CD14-positive monocyte (primary cell): ENCODE results near the gene UGT8. TPM values are rescaled to one million over a fixed set of nuclear protein-coding genes. Genes with fewer than 3 reads are reported as not detected.
A peak's percentile ranks its signal among the peaks of the same experiment; 100 is the strongest.

Source experiments
- DNase-seq, 3 donors: peaks; one replicate each; pipeline ENCODE4 v3.0.0-alpha.2; 2011 to 2022
- H2AFZ ChIP-seq: 2 replicates; pipeline ENCODE4 v1.6.0; 2012; ENCODE audit warnings: mild to moderate bottlenecking, low read depth, low read length, inconsistent platforms; ENCODE audit not compliant: insufficient read depth, poor library complexity, severe bottlenecking
- H3K27ac ChIP-seq, 2 donors: 1 replicate in 1 of 2; 2 replicates in 1 of 2; pipeline ENCODE4 v1.5.1; 2012 to 2013; ENCODE audit warnings: low read length in 2 of 2, control low read depth in 1 of 2, inconsistent platforms in 1 of 2, low read depth in 1 of 2, mild to moderate bottlenecking in 1 of 2
- H3K27me3 ChIP-seq, 2 donors: one replicate each; pipeline versions ENCODE4 v1.6.0 to v1.6.1; 2011 to 2013; ENCODE audit warnings: low read length in 2 of 2; ENCODE audit not compliant: control insufficient read depth in 2 of 2, insufficient read depth in 2 of 2
- H3K36me3 ChIP-seq, 2 donors: replicated peaks in 1 of 2; 1 replicate in 1 of 2; 2 replicates in 1 of 2; pipeline versions ENCODE4 v1.5.1 to v1.6.1; 2012 to 2013; ENCODE audit warnings: low read length in 2 of 2, control low read depth in 1 of 2, inconsistent platforms in 1 of 2, mild to moderate bottlenecking in 1 of 2; ENCODE audit not compliant: insufficient read depth in 2 of 2, control insufficient read depth in 1 of 2
- H3K4me1 ChIP-seq, 2 donors: 1 replicate in 1 of 2; 2 replicates in 1 of 2; pipeline versions ENCODE4 v1.5.1 to v1.6.1; 2012 to 2013; ENCODE audit warnings: low read length in 2 of 2, control low read depth in 1 of 2, inconsistent platforms in 1 of 2, mild to moderate bottlenecking in 1 of 2, moderate library complexity in 1 of 2; ENCODE audit not compliant: insufficient read depth in 2 of 2, control insufficient read depth in 1 of 2
- H3K4me2 ChIP-seq: replicated peaks from 2 replicates; pipeline ENCODE3; 2012; ENCODE audit warnings: low read length, moderate library complexity, mild to moderate bottlenecking; ENCODE audit not compliant: poor library complexity, severe bottlenecking; ENCODE audit errors: extremely low read depth
- H3K4me3 ChIP-seq, 3 experiments: fragments of 200-600 bp in 1 of 3; sonication (generic) in 1 of 3; replicated peaks in 1 of 3; 1 replicate in 2 of 3; 2 replicates in 1 of 3; pipeline ENCODE4 v1.5.1; 2011 to 2013; ENCODE audit warnings: low read length in 3 of 3, mild to moderate bottlenecking in 3 of 3, control low read depth in 2 of 3, low read depth in 2 of 3, inconsistent platforms in 1 of 3, moderate library complexity in 1 of 3
- H3K79me2 ChIP-seq: 2 replicates; pipeline ENCODE4 v1.6.0; 2012; ENCODE audit warnings: mild to moderate bottlenecking, control low read depth, inconsistent platforms, low read length, moderate library complexity; ENCODE audit not compliant: insufficient read depth
- H3K9ac ChIP-seq: 2 replicates; pipeline ENCODE4 v1.6.0; 2017; ENCODE audit warnings: low read length, mild to moderate bottlenecking; ENCODE audit not compliant: insufficient read depth, poor library complexity, severe bottlenecking
- H3K9me3 ChIP-seq, 2 donors: replicated peaks in 1 of 2; 1 replicate in 1 of 2; 2 replicates in 1 of 2; pipeline versions ENCODE4 v1.5.1 to v1.6.1; 2012 to 2013; ENCODE audit warnings: low read length in 2 of 2, control low read depth in 1 of 2; ENCODE audit not compliant: control insufficient read depth in 1 of 2, insufficient read depth in 1 of 2
- H4K20me1 ChIP-seq: 2 replicates; pipeline ENCODE4 v1.6.0; 2012; ENCODE audit warnings: mild to moderate bottlenecking, low read length, control low read depth, moderate library complexity; ENCODE audit not compliant: insufficient read depth
- H3K27ac Mint-ChIP-seq, 7 donors: one replicate each; pipeline ENCODE4 v1.8.0; 2020; ENCODE audit warnings: mild to moderate bottlenecking in 7 of 7, mixed read lengths in 7 of 7, moderate library complexity in 6 of 7, inconsistent platforms in 2 of 7
- H3K27me3 Mint-ChIP-seq, 3 donors: one replicate each; pipeline ENCODE4 v1.8.0; 2021 to 2022; ENCODE audit warnings: low read depth in 3 of 3, mild to moderate bottlenecking in 3 of 3, mixed read lengths in 3 of 3, moderate library complexity in 3 of 3, inconsistent platforms in 1 of 3
- H3K36me3 Mint-ChIP-seq, 2 donors: one replicate each; pipeline ENCODE4 v1.8.0; 2020; ENCODE audit warnings: mixed read lengths in 2 of 2, inconsistent platforms in 1 of 2, mild to moderate bottlenecking in 1 of 2
- H3K4me1 Mint-ChIP-seq: one replicate; pipeline ENCODE4 v1.8.0; 2020; ENCODE audit warnings: mild to moderate bottlenecking, mixed read lengths
- H3K4me3 Mint-ChIP-seq, 2 donors: one replicate each; pipeline ENCODE4 v1.8.0; 2020; ENCODE audit warnings: mild to moderate bottlenecking in 2 of 2, mixed read lengths in 2 of 2, moderate library complexity in 1 of 2
- H3K9me3 Mint-ChIP-seq, 7 donors: one replicate each; pipeline ENCODE4 v1.8.0; 2020 to 2022; ENCODE audit warnings: mixed read lengths in 7 of 7, mild to moderate bottlenecking in 6 of 7, moderate library complexity in 6 of 7, inconsistent platforms in 2 of 7
- WGBS: methylation state at CpG from one replicate; pipeline ENCODE4 v1.1.5; 2013; ENCODE audit warnings: missing lambda C conversion rate; ENCODE audit not compliant: insufficient coverage; 5-methylcytosine and 5-hydroxymethylcytosine counted together
- intact Hi-C, 2 donors: fragments of 100-400 bp; cut with micrococcal nuclease; formaldehyde crosslinking; loops; one replicate each; pipeline versions ENCODE4 v1.15.0 to v1.15.1; 2023
- polyA minus RNA-seq: library from RNA; depleted of rRNA, polyadenylated mRNA; stranded (reverse); fragments of >200 nt; gene quantifications from 2 replicates; pipeline ENCODE4 v1.2.3, GENCODE V29; 2012
- polyA plus RNA-seq, 3 donors: library from polyadenylated mRNA; depleted of rRNA in 1 of 3; unstranded in 2 of 3; stranded (reverse) in 1 of 3; fragments of 300-500 nt in 2 of 3; fragments of >200 nt in 1 of 3; fragmentation: Illumina TruSeq in 2 of 3; gene quantifications; 1 replicate in 2 of 3; 2 replicates in 1 of 3; pipeline ENCODE4 v1.2.3, GENCODE V29; 2012 to 2021
- total RNA-seq, 12 experiments: library from RNA in 1 of 12; stranded (reverse) in 1 of 12; fragments of 120-200 nt in 1 of 12; gene quantifications; one replicate each; pipeline ENCODE4 v1.2.4 and lab custom pipeline; 2013 to 2026; ENCODE audit warnings: mixed read lengths in 6 of 12, inconsistent platforms in 1 of 12
- TF ChIP-seq, protein P1 (sequence below): fragments of 200-600 bp; IDR thresholded peaks from one replicate; pipeline ENCODE4 v1.8.0; 2022; ENCODE audit warnings: antibody characterized with exemption, mild to moderate bottlenecking

The UGT8 gene, protein sequence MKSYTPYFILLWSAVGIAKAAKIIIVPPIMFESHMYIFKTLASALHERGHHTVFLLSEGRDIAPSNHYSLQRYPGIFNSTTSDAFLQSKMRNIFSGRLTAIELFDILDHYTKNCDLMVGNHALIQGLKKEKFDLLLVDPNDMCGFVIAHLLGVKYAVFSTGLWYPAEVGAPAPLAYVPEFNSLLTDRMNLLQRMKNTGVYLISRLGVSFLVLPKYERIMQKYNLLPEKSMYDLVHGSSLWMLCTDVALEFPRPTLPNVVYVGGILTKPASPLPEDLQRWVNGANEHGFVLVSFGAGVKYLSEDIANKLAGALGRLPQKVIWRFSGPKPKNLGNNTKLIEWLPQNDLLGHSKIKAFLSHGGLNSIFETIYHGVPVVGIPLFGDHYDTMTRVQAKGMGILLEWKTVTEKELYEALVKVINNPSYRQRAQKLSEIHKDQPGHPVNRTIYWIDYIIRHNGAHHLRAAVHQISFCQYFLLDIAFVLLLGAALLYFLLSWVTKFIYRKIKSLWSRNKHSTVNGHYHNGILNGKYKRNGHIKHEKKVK
- total RNA-seq (2013), result 0.06 TPM
- not detected for polyA plus RNA-seq
- polyA minus RNA-seq, result 0.14 TPM in 1 of 2 replicates, not detected in the other
- 0 to 1.4 (median 0.08) reads per million in 11 experiments for total RNA-seq (lab: John Stamatoyannopoulos, UW)

DNA sequence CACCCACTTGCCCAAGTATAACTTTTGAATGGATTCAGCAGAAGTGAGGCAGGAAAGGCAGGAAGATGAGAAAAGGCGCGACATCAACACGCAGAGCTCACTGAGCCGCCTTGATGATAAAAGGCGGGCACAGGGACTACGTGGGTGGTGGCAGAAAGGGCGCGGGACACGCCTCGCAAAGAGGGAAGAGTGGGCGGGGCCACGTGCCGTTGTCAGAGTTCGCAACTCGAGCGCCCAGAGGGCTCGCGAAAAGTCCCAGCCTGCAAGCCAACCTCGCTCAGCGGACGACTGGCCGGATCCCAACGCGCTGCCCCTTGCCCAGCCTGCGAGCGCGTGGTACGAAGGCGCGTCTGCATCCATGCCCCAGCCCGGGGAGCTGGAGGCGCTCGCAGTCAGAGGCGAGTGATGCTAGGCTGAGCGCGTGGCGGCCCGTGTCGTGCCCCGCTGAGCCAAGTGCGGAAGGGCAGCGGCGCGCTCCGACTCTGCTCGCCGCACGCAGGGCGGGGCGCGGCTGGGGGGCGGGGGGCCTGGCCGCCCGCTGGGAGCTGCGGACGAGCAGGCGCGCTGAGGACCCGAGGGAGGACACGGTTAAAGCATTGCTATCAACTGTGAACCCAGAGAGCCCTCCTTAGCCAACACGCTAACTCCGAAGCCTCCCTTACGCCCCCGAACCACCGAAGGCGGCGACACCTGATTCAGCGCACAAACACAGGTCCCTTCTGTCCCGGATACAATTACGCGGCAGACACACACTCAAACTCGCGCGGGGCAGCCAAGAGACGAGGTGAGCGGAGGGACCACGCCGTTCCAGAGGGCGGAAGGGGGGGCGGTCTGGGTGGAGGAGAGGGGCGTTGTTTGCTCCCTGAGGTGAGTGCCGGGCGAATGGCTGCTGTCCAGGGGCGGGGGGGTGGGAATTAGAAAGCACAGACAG lies at the start of gene UGT8:
UGT8 (plus strand) TSS at position 617 of the 931 bp plus-strand sequence. CDS start 24,074 bp downstream, outside the sequence.
- Mint-ChIP-seq H3K36me3 (no peaks in the 10 kb centered on the region), H3K9me3 (peaks cover 2 to 24% (median 7%) of the 10 kb centered on the region in 7 donors), H3K4me3 (peak within 1 kb of the TSS; percentile 40 to 88), H3K27ac (no peak within 1 kb of the TSS), H3K27me3 (peaks cover 35 to 47% (median 44%) of the 10 kb centered on the region in 3 donors), H3K4me1 (peaks cover 7% of the 10 kb centered on the region)
- Histone ChIP-seq H3K36me3 (no peaks in the 10 kb centered on the region), H3K79me2 (no peaks in the 10 kb centered on the region), H3K9me3 (peaks cover 4 to 8% of the 10 kb centered on the region in 2 donors), H3K9ac (no peak within 1 kb of the TSS), H3K4me2 (peak within 1 kb of the TSS; percentile 58), H3K27ac (no peak within 1 kb of the TSS), H3K4me3 (peak within 1 kb of the TSS in 1 of 3 experiments; percentile 53), H2AFZ (peak within 1 kb of the TSS; percentile 56), H3K27me3 (peaks cover 39 to 49% of the 10 kb centered on the region in 2 donors), H4K20me1 (no peaks in the 10 kb centered on the region), H3K4me1 (no peaks in the 10 kb centered on the region)
- DNase-seq, result no peak
- TF ChIP-seq, protein P1, sequence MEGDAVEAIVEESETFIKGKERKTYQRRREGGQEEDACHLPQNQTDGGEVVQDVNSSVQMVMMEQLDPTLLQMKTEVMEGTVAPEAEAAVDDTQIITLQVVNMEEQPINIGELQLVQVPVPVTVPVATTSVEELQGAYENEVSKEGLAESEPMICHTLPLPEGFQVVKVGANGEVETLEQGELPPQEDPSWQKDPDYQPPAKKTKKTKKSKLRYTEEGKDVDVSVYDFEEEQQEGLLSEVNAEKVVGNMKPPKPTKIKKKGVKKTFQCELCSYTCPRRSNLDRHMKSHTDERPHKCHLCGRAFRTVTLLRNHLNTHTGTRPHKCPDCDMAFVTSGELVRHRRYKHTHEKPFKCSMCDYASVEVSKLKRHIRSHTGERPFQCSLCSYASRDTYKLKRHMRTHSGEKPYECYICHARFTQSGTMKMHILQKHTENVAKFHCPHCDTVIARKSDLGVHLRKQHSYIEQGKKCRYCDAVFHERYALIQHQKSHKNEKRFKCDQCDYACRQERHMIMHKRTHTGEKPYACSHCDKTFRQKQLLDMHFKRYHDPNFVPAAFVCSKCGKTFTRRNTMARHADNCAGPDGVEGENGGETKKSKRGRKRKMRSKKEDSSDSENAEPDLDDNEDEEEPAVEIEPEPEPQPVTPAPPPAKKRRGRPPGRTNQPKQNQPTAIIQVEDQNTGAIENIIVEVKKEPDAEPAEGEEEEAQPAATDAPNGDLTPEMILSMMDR, result no peak
- under 1% methylated on average over 73 of the region's 84 CpGs for WGBS
- intact Hi-C loops, result no loop called here

DNA sequence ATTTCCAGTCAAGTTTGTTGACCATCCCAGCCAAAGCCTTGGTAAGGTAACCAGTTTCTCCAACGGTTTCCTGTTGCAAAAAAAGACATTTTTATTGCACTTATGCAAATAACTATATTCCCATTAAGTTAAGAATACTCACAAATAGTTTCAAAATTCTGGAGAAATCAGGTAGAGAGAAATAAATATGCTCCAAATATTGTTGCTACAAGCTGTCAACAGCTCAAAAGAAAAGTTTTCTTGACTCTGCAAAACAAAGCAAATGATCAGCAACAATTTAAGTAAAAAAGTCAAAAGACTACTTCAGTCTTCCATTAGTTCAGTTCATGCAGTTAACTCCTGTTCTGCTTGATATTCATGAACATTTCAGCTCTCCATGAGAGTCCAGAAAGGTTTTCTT lies 49.0 kb upstream of the UGT8 start:
- no peaks in the 10 kb centered on the region for H4K20me1 ChIP-seq
- H3K36me3 Mint-ChIP-seq, result no peaks in the 10 kb centered on the region
- peaks cover 0 to 7% (median 2%) of the 10 kb centered on the region in 7 donors for H3K9me3 Mint-ChIP-seq
- no peaks in the 10 kb centered on the region for H3K36me3 ChIP-seq
- no peaks in the 10 kb centered on the region for H3K27me3 Mint-ChIP-seq
- H3K4me3 Mint-ChIP-seq, result no peak overlapping the region
- peaks cover 0 to 8% of the 10 kb centered on the region in 2 donors for H3K9me3 ChIP-seq
- no peaks in the 10 kb centered on the region for H3K4me1 Mint-ChIP-seq
- no peak for DNase-seq
- H3K27me3 ChIP-seq, result no peaks in the 10 kb centered on the region
- H2AFZ ChIP-seq, result no peak overlapping the region
- H3K79me2 ChIP-seq, result no peaks in the 10 kb centered on the region
- no peak overlapping the region for H3K27ac ChIP-seq
- intact Hi-C loops, result no loop called here
- WGBS, result no CpG with 5 or more reads among the region's 1 CpG
- no peak overlapping the region for H3K9ac ChIP-seq
- TF ChIP-seq, protein P1, result no peak
- H3K4me3 ChIP-seq, result no peak overlapping the region
- no peak overlapping the region for H3K4me2 ChIP-seq
- no peaks in the 10 kb centered on the region for H3K4me1 ChIP-seq
- no peak overlapping the region for H3K27ac Mint-ChIP-seq
